ENCODE measurements around the gene SCD. TPM values are rescaled to one million over a fixed set of nuclear protein-coding genes. Genes with fewer than 3 reads are reported as not detected.

SCD gene
- total and polyA plus RNA-seq, 9 of the 15 experiments (the other 6 are each of a cell fraction or from before 2014, with no cell fraction given) = 114 to 486 (median 188) TPM

DNA sequence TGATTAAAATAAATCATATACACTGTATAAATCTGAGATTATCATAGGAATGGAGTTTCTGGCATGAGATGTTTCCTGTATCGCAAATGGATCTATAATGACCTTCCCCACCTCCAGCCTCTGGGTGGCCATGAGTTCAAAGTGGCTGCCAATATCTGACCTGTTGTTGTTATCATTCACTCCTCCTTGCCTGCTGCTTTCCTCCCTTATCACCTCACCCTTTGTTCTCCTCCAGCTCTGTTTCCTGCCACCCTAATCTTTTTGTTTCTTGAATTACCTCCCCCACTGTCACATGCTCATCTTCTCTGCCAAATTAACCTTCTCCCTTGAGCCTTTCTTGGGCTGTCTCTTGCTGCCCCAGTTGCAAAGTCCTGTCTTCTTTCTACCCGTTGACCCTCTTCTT, 12.0 kb downstream of the SCD start (continued):
- TF ChIP-seq, protein P1, sequence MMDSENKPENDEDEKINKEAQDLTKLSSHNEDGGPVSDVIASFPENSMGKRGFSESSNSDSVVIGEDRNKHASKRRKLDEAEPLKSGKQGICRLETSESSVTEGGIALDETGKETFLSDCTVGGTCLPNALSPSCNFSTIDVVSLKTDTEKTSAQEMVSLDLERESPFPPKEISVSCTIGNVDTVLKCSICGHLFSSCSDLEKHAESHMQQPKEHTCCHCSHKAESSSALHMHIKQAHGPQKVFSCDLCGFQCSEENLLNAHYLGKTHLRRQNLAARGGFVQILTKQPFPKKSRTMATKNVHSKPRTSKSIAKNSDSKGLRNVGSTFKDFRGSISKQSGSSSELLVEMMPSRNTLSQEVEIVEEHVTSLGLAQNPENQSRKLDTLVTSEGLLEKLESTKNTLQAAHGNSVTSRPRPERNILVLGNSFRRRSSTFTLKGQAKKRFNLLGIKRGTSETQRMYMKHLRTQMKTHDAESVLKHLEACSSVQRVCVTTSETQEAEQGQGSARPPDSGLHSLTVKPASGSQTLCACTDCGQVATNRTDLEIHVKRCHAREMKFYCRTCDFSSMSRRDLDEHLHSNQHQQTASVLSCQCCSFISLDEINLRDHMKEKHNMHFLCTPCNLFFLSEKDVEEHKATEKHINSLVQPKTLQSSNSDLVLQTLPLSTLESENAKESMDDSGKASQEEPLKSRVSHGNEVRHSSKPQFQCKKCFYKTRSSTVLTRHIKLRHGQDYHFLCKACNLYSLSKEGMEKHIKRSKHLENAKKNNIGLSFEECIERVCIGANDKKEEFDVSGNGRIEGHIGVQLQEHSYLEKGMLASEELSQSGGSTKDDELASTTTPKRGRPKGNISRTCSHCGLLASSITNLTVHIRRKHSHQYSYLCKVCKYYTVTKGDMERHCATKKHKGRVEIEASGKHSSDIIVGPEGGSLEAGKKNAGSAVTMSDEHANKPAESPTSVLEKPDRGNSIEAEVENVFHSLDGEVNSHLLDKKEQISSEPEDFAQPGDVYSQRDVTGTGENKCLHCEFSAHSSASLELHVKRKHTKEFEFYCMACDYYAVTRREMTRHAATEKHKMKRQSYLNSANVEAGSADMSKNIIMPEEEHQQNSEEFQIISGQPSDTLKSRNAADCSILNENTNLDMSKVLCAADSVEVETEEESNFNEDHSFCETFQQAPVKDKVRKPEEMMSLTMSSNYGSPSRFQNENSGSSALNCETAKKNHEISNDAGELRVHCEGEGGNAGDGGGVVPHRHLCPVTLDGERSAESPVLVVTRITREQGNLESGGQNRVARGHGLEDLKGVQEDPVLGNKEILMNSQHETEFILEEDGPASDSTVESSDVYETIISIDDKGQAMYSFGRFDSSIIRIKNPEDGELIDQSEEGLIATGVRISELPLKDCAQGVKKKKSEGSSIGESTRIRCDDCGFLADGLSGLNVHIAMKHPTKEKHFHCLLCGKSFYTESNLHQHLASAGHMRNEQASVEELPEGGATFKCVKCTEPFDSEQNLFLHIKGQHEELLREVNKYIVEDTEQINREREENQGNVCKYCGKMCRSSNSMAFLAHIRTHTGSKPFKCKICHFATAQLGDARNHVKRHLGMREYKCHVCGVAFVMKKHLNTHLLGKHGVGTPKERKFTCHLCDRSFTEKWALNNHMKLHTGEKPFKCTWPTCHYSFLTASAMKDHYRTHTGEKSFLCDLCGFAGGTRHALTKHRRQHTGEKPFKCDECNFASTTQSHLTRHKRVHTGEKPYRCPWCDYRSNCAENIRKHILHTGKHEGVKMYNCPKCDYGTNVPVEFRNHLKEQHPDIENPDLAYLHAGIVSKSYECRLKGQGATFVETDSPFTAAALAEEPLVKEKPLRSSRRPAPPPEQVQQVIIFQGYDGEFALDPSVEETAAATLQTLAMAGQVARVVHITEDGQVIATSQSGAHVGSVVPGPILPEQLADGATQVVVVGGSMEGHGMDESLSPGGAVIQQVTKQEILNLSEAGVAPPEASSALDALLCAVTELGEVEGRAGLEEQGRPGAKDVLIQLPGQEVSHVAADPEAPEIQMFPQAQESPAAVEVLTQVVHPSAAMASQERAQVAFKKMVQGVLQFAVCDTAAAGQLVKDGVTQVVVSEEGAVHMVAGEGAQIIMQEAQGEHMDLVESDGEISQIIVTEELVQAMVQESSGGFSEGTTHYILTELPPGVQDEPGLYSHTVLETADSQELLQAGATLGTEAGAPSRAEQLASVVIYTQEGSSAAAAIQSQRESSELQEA (IDR thresholded peaks at IDR 0.05; ENCODE audit: low read depth) = no peak
- TF ChIP-seq TCF7 (IDR thresholded peaks at IDR 0.05; ENCODE audit: borderline replicate concordance) = peak; percentile 98
- peak; percentile 98 for TF ChIP-seq LEF1 (IDR thresholded peaks at IDR 0.05)
- TF ChIP-seq, protein P2, sequence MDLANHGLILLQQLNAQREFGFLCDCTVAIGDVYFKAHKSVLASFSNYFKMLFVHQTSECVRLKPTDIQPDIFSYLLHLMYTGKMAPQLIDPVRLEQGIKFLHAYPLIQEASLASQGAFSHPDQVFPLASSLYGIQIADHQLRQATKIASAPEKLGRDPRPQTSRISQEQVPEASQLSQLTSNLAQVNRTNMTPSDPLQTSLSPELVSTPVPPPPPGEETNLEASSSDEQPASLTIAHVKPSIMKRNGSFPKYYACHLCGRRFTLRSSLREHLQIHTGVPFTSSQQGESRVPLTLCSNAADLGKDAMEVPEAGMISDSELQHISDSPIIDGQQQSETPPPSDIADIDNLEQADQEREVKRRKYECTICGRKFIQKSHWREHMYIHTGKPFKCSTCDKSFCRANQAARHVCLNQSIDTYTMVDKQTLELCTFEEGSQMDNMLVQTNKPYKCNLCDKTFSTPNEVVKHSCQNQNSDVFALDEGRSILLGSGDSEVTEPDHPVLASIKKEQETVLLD (IDR thresholded peaks at IDR 0.05) = peak; percentile 87
- 0 out of 2 replicates have a peak, but pooled peaks have one; percentile 20 for TF ChIP-seq TRIM25 (IDR thresholded peaks at IDR 0.05; ENCODE audit: borderline replicate concordance)
- TF ChIP-seq DPF2 (IDR thresholded peaks at IDR 0.05) = peak; percentile 96
- 0 out of 2 replicates have a peak, but pooled peaks have one; percentile 16 for TF ChIP-seq SNIP1 (IDR thresholded peaks at IDR 0.05; ENCODE audit: low read depth)
- no peak for TF ChIP-seq SMARCA5 (IDR thresholded peaks at IDR 0.05)
- TF ChIP-seq JUND (IDR thresholded peaks at IDR 0.05; ENCODE audit: borderline replicate concordance, low read depth, low read length) = peak; percentile 57; the same call in 1 of the 2 replicates
- peak; percentile 30; the same call in 1 of the 3 replicates for TF ChIP-seq JUND (tag; IDR thresholded peaks at IDR 0.05; ENCODE audit: borderline replicate concordance, low read depth, low read length)
- TF ChIP-seq ILF3 (IDR thresholded peaks at IDR 0.05; ENCODE audit: borderline replicate concordance) = no peak
- TF ChIP-seq HNRNPLL (IDR thresholded peaks at IDR 0.05; ENCODE audit: low read depth, low read length, poor library complexity, severe bottlenecking) = no peak
- TF ChIP-seq ZNF589 (CRISPR knock-in tag; IDR thresholded peaks at IDR 0.05; ENCODE audit: low read depth) = 0 out of 2 replicates have a peak, but pooled peaks have one; percentile 44
- TF ChIP-seq, protein P3, sequence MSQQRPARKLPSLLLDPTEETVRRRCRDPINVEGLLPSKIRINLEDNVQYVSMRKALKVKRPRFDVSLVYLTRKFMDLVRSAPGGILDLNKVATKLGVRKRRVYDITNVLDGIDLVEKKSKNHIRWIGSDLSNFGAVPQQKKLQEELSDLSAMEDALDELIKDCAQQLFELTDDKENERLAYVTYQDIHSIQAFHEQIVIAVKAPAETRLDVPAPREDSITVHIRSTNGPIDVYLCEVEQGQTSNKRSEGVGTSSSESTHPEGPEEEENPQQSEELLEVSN (IDR thresholded peaks at IDR 0.05; ENCODE audit: borderline replicate concordance in 1 of 2, extremely low read depth in 1 of 2, insufficient read depth in 1 of 2, insufficient read length in 1 of 2, low read depth in 1 of 2, low read length in 1 of 2, poor library complexity in 1 of 2, severe bottlenecking in 1 of 2) = no peak
- peak in 1 of 2 experiments; percentile 80; a peak in 3 of 4 replicates for TF ChIP-seq RCOR1 (IDR thresholded peaks at IDR 0.05; ENCODE audit: borderline replicate concordance in 1 of 2, low read depth in 2 of 2, low read length in 2 of 2)
- TF ChIP-seq E2F3 (CRISPR knock-in tag; IDR thresholded peaks at IDR 0.05) = no peak
